HG03060 (cell line): ENCODE data around the gene COL18A1.

Experiments used
- ATAC-seq: cut with Tn5 transposase; IDR thresholded peaks from one replicate; pipeline ENCODE4 v1.9.1; 2021; ENCODE audit warnings: low read depth, moderate number of reproducible peaks; ENCODE audit not compliant: unreplicated experiment

COL18A1 gene

DNA sequence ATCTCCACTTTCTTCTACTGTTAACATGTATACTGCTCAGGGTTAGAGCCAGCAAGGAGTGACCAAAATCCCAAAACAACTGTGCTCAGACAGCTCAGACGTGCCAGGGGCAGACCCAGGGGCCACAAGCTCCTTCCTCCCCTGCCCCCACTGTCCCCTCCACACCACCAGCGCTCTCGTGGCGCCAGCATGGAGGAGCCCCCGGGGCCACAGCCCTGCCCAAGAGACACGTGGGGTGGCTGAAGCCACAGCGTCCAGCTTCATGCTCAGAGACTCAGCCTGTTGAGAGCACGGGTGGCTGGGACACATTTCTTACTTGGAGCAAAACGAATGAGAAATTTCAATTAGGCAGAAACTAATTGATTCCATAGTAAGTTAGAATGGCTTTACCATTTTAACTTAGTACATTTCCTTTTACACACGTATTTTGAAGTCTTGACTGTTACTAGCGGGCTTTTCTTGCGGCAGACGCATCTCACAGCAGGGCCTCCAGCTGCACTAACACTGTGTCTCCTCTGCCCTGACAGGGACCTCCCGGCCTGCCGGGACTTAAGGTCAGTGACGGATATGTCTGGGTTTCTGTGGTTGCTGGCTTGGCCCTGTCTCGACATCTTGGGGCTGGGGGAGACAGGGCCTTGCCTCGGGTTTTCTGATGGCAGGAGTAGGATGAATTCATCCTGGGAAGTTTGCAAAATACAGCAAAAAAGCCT lies 83.1 kb downstream of the COL18A1 start:
- no peak for ATAC-seq

DNA sequence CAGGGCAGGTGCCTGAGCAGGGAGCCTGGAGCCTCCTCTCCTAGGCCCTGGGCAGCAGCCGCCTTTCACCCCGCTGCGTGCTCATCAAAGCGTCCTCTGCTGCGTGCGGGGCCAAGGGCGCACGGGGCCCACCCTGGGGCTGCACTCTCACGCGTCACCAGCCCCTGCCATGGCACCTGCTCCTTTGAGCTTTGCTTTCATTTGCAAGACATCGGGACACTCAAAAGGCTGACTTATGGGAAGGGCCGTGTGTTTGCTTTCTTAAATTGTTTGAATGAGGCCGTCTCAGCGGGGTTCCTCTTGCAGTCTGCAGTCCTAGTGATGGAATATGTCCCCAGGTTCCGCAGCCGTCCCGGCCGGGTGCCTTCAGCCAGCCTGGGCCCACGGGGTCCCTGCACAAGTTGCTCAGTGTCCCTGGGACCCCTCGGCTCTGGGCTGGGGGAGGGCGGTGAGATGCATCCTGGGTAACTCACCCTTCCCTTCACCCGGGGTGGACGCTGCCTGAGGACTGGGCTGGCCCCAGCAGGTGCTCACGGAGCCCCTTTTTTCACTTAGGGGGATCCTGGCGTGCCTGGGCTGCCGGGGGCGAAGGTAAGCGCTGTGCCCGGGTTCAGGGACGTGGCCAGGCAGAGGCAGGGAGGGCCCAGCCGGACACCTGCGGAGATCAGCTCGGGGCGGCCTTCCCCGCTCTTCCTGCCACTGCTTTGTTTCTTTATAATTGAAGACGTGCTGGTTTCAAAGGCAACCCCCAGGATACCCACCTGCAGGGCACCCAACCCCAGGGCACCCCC lies 84.2 kb downstream of the COL18A1 start:
- no peak for ATAC-seq

DNA sequence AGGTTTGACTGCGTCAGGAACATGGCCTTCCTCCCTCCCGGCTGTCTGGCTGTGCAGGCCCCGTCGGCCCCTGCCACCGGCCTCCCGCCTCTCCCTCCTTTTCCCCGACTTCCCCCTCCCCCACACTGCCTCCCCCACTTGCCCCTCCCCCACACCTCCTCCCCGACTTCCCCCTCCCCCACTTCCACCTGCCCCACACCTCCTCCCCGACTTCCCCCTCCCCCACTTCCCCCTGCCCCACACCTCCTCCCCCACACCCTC lies 84.7 kb downstream of the COL18A1 start:
- no peak for ATAC-seq

- ATAC-seq, result no peak
These were observed 85.2 kb downstream of the COL18A1 start for GRCh38 chr21:45490049-45490731.

- no peak for ATAC-seq
These were observed 86.1 kb downstream of the COL18A1 start for GRCh38 chr21:45491056-45491455.

- no peak for ATAC-seq
These were observed 86.7 kb downstream of the COL18A1 start for GRCh38 chr21:45491623-45492022.

DNA sequence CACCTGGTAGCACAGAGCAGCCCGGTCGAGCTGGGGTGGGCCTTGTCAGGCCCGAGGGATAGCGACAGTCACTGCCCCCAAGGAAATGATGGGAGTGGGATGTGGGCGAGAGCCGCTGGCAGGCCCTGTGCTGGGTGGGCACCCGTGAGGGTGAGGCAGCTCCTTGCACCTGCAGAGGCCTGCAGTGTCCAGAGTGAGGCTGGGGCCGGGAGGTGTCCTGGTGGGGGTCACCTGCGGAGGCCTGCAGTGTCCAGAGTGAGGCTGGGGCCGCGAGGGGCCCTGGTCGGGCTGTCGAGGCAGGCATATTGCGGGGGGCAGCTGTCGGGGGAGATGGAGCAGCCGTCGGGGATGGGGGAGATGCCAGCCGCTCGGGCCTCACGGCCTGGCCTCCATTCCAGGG lies 87.8 kb downstream of the COL18A1 start:
- ATAC-seq, result no peak

DNA sequence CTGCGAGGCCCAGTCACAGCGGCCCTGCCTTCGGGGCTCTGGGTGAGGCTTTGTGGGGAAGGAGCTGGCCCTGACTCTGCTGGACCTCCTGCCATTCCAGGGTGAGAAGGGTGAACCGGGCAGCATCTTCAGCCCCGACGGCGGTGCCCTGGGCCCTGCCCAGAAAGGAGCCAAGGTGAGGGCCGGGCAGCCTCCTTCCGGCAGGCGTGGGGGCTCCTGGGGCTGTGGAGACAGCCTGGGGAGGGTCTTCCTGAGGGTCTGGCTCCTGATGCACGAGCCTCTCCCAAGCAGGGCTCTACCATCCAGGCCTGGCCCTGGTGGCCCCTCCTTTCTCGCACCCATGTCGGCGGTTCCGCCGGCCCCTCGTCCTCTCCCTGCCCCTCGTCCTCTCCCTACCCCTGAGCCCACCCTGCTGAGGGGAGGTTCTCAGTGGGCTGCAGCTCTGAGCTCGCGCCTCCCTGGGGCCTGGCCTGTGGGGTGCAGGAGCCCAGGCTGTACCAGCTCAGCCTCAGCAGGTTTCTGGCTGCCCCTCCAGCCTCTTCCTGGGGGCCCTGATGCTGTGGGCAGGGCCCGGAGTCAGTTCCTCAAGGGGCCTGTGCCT lies 88.5 kb downstream of the COL18A1 start:
- no peak for ATAC-seq

DNA sequence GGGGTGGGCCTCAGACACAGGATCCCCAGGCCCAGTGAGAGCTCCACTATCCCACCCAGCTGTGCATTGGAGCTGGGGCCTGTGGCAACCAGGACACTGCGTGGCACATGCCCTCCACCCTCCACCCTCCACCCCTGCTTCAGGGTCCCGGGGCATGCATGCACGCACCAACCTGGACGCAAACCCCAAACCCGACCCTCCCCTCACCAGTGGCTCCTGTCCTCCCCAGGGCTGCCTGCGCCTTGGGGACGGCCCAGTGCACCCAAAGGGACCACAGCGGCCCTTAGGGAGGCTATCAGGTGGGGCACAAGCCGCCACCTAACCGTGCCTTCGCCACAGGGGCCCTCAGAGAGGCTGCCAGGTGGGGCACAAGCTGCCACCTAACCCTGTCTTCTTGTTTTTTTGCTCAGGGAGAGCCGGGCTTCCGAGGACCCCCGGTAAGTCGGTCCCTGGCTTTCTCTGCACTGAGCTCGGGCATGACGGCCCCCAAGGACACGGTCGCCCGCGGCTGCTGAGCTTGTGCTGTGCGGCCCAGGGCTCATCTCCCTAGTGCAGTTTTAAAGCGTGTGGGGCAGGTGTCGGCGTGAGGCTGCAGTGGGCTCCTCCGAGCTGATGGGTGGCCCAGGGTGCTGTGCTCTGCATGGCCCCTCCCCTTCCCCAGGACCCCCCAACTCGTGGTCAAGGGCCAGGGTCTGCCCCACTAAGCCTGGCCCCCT lies 89.3 kb downstream of the COL18A1 start:
- ATAC-seq, result no peak

DNA sequence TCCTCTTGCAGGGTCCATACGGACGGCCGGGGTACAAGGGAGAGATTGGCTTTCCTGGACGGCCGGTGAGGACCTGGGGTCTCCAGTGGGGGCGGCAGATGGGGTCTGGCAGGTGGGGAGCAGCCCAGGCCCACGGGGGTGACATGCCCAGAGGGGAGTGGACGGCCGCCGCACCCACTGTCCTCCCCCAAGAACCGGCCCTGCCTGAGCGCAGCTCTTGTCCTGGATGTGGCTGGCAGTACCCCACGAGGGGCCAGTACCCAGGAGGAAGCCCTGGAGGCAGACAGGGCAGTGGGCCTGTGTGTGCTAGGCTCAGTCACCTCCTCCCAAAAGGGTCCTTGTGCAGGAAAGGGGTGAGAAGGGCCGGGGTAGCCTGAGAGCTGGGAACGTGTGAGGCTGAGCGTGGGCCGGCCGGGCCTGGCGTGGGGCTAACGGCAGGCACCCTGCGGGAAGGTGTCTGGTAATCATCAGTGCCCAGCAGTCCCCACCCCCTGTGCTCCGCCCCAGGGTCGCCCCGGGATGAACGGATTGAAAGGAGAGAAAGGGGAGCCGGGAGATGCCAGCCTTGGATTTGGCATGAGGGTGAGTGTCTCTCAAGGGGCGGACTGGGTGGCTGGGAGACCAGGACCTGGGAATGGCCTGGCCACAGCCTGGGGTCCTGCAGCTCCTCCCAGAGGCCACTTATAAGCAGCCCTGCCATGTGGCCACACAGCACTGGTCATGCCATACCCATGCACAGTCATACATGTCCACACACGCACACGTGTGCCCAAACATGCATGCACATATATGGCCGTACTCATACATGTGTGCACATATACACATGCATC lies 90.1 kb downstream of the COL18A1 start:
- ATAC-seq, result no peak

GRCh38 chr21:45496151-45496967 lies 91.4 kb downstream of the COL18A1 start:
- ATAC-seq, result no peak

GRCh38 chr21:45496968-45497845 lies 92.2 kb downstream of the COL18A1 start:
- ATAC-seq, result no peak

DNA sequence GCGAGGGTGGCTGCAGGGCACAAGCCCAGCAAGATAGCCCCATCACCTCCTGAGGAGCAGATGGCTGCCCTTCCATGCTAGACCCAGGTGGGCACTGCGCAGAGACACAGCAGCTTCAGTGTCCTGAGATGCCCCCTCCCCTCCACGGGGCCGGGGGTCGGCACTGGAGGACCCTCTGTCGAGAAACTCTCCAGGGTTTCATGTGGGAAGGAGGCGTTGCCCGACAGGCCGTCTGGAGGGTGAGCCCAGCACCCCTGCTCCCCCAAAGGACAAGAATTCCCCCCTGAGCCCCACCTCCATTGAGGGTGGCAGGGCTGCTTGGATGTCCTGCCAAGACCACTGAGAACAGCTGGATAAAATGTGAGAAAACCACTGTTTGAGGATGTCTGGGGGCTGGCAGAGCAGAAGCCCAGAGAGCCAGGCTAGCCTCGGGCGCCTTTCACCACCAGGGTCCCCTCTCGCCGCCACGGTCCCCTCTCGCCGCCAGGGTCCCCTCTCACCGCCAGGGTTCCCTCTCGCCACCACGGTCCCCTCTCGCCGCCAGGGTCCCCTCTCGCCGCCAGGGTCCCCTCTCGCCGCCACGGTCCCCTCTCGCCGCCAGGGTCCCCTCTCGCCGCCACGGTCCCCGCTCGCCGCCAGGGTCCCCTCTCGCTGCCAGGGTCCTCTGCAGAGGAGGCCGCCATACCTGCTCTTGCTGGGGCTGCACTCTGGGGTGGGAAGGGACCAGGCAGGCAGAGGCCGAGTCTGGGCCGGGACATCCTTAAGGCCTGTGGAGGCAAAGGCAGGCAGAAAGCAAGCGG lies 93.1 kb downstream of the COL18A1 start:
- ATAC-seq, result no peak

DNA sequence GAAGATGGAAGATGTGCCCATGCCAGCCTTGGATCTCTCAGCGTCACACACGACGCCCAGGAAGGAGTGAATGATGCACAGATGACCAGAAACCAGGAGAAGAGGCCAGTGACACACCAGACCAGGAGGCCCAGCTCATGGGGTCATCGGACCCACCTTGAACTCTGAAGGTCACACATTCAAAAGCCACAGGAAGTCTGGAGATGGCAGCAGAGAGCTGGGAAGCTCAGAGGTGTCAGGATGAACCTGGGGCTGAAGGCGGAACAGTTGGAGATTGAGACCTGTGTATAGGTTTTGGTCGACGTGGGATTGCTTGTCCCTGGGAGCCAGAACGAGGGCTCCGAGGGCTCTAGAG lies 93.7 kb downstream of the COL18A1 start:
- ATAC-seq, result no peak

DNA sequence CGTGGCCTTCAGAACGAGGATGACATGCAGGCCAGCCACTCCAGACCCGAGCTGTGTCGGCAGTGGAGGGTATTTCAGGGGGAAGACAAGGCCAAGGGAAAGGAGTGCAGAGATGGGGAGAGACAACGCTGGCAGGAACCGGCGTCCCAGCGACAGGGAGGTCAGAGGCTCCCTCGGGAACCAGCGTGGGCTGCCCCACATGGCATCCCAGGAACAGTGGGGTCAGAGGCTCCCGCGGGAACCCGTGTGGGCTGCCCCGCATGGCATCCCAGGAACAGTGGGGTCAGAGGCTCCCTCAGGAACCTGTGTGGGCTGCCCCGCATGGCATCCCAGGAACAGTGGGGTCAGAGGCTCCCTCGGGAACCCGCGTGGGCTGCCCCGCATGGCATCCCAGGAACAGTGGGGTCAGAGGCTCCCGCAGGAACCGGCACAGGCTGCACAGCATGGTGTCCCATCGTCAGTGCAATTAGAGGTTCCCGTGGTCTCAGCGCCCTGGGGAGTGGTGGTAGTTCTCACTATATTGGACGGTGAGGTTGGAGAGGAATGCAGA lies 94.3 kb downstream of the COL18A1 start:
- no peak for ATAC-seq

- no peak for ATAC-seq
These were observed 95.1 kb downstream of the COL18A1 start for GRCh38 chr21:45499970-45500577.
